Measurements from ENCODE around the gene MAL.
"Not testable (repeated sequence)": the region's sequence is repeated elsewhere in the genome, so short reads cannot be mapped to it uniquely, and the experiment has no call there.

Gene MAL

DNA sequence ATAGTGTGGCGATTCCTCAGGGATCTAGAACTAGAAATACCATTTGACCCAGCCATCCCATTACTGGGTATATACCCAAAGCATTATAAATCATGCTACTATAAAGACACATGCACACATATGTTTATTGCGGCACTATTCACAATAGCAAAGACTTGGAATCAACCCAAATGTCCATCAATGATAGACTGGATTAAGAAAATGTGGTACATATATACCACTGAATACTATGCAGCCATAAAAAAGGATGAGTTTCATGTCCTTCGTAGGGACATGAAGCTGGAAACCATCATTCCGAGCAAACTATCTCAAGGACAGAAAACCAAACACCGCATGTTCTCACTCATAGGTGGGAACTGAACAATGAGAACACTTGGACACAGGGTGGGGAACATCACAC, 72.8 kb downstream of the MAL start:
- not testable (repeated sequence) for DNase-seq (ENCODE audit: low read depth)

DNA sequence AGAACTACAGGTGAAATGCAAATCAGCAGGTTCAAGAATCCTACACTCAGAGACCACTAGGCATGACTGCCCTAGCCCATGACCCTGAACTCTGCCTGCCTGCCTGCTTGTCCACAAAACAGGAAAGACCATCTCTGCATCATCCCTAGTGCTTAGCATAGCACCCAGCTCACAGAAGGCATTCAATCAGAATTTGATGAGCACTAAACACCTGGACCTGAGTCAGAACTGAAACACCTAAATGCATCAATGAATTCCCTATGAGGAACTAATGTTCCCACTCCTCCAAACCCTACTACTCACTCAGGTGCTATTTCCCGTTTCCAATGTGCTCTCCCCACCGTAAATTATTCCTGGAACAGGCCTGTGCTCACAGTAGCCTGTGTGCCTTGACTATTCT, 74.4 kb downstream of the MAL start:
- DNase-seq (ENCODE audit: low read depth), result no peak

Data from stimulated activated CD8-positive, alpha-beta memory T cell treated with anti-CD3 and anti-CD28 coated beads, Interleukin-12 subunit alpha, Interleukin-12 subunit beta, amount 100 ng/mL, for 1 hour (primary cell).